GM03348 (cell line): ENCODE results near the gene PFKM.
A peak's percentile ranks its signal among the peaks of the same experiment; 100 is the strongest.

ENCODE experiments used
- DNase-seq: peaks from one replicate; pipeline ENCODE4 v3.0.0; 2012; ENCODE audit warnings: low spot score

Gene PFKM

DNA sequence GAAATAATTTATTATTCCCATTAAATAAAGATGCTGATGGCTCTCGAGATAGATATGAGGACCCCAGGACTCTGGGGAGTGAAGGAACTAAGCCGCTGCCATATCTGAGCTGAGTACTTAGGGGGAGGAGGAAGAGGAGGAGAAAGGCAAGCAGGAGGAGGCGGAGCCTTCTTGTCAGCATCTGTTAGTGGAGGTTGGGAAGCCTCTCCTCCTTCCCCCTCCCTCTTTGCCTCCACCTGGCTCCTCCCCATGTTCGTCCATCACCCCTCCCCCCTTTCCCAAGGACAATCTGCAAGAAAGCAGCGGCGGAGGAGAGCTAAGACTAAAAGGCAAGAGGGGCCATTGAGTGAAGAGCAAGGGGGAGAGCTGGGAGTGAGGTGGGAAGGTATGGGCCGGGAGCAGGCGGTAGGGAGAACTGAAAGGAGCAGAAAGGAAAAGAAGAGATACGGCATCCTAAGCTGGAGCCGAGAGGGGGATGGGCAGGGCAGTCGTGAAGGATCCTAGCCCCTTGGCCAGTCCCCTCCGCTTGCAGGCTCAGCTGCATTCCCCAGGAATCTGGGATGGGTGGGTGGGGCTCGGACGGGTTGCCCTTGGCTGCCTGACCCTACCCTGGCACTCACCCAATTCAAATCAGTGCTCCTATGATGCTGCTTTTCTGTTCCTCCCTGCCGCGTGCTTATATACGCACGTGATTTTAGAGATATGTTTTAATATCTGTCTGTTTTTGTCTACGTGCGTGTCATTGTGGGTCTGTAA lies at the start of gene PFKM:
PFKM (plus strand) TSS at position 287 of the 756 bp plus-strand sequence. CDS start 3,411 bp downstream, outside the sequence.
- DNase-seq: peak; percentile 96

GRCh38 chr12:48070033-48070432 lies 49.1 kb upstream of the PFKM start:
- DNase-seq: no peak

- DNase-seq: no peak
Observed at GRCh38 chr12:48070731-48071130, 48.4 kb upstream of the PFKM start.

- DNase-seq: no peak
Observed at GRCh38 chr12:48071808-48072207, 47.4 kb upstream of the PFKM start.

- no peak for DNase-seq
Observed at GRCh38 chr12:48072266-48072665, 46.9 kb upstream of the PFKM start.

GRCh38 chr12:48074266-48074665 lies 44.9 kb upstream of the PFKM start:
- no peak for DNase-seq

DNA sequence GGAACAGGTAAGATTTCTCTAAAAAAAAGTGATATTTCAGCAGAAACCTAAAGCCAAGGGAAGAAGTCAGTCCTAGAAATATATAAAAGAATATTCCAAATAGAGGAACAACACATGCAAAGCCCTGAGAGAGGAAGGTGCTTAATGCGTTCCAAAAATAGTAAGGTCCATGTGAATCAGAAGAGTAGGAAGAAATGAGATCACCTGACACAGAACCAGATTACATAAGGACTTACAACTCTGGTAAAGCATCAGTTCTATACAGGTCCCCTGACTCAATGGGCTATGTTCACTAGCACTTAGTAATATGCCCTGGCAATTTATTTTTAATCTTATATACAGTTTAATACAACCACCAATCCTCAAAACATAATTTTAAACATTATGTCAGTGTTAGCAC lies 43.3 kb upstream of the PFKM start:
- DNase-seq: no peak

- DNase-seq: no peak
Observed at GRCh38 chr12:48077111-48077510, 42.1 kb upstream of the PFKM start.

- DNase-seq: peak; percentile 34
Observed at GRCh38 chr12:48078901-48079300, 40.3 kb upstream of the PFKM start.

GRCh38 chr12:48080285-48080684 lies 38.9 kb upstream of the PFKM start:
- DNase-seq: no peak

DNA sequence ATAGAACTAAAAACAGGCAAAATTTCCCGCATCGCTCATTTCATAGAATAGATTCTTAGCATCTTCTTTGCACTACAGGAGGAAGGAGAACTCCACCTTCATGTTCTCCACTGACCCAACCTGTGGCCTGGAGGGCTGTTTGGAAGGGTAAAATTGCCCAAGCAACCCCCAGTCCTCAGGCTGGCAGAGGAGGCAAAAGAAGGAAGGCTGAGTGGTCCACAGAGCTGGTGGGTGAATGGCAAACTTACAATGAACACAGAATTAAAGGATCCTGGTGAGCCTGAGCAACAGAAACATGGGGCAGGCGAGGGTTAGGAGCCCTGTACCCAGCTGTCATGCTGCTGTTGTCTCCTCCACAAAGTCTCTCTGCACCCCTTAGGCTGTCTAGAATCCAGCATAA lies 38.3 kb upstream of the PFKM start:
- DNase-seq: no peak

- peak; percentile 20 for DNase-seq
Observed at GRCh38 chr12:48084066-48084465, 35.1 kb upstream of the PFKM start.

GRCh38 chr12:48084841-48085460 lies 34.2 kb upstream of the PFKM start:
- DNase-seq: no peak

DNA sequence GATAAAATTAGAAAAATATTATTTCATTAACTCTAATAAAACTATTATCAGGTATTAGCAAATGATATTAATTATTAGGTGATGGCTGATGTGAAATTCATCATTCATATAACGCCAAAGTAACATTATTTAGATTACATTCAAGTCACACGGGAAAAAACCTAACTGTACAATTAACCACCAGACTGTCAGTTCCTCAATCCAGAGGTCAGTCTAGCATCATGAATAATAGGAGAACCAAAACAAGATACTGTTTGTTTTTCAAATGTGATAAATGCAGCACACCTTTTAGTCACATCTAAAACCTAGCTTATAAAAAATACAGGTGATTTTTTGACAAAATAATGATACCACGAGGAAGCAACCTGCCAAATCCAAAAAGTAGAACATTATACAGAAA lies 32.8 kb upstream of the PFKM start:
- no peak for DNase-seq

DNA sequence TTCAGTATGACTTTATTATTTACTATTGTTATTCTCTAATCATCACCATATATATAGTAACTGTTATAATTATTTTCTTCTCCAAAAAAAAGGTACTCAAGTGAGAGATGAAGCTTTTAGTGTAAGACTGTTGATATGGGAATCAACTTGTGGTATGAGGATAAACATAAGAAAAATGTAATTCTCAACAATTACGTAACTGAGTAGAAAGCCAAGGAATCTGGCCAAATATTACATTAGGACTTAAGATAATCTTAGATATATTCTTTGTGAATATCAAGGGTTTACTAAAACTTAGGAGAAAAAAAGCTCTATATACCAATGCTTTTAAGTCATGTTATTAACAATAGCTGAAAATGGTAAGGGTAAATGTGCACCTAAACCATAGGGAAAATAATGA lies 26.6 kb upstream of the PFKM start:
- peak; percentile 24 for DNase-seq

DNA sequence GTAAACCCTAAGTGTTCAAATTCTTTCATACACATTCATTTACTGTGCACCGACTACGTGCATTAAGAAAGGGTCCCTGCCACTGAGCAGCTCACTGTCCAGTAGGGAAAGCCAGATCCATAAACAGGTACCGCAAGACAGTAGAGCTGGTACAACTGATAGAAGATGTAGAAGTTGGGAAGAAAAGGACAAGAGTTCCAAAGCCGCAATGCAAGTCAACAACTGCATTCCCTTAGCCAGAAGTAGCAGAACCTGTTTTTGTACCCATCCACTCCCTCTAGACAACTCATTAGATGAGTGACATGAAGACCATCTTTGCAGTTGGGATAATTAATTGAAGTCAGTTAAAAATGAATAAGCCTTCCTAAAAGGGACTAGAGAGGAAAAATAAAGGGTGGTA lies 14.6 kb upstream of the PFKM start:
- DNase-seq: no peak

DNA sequence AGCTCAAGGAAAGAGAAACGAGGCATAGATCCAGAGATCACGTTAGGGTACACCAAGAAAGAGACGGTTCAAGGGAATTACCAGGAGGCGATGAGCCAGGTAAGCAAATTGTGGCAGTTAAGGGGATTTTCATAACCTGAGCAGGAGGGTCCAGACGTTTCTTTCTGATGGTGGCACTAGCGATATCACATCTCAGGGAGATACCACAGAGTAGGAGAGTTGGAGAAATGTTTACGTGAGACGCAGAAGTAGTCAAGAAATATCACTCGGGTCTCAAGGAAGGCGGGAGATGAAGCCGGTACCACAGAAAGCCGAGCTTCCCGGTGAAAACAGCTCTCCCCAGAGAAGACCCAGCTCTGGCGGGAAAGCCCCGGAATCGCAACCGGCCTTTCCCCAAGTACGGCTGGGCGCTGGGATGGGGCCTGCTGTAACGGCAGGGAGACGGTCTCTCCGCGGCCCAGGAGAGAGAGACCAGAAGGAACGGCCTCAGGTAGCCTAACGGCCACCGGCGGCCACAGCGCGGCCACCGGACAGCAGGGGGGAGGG lies 13.8 kb upstream of the PFKM start:
- DNase-seq: peak; percentile 5

DNA sequence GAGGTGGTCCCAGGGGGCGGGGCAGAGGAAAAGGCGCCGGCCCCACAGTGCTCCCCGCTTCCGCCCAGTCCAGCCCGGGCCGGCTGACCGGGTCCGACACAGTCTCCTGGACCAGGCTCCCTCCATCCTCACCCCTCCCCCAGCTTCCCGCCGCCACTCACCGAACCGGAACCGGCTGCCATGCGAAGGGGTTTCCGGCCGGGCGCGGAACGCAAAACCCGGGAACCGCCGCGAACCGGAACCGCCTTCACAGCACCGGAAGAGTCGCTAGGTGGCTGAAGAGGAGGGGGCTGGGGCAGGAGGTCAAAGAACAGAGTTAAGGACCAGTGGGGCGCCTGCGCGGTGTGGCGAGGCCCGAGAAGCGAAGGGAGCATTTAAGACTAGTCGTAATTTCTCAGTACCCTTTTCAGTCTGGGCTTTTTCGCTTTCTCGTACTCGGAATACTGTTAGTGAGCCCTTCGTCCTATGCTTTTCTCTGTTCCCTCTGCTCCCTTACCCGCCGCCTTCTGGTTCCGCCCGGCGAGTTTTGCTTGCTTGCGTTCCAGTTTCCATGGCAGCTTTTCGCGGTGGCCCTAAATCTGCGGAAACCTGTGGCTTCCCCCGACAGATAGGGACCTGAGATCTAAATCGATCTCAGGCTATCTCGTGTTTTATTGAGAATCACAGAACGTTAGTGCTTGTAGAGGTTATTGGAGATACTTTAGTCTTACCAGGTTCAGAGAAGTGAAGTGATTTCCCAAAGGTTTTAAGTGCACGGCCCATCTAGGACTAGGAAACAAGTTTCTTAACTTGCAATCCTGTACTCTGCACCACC lies 13.1 kb upstream of the PFKM start, which contains the start of gene SENP1:
SENP1 (minus strand) TSS at position 213 of the 814 bp plus-strand sequence. CDS start 4,607 bp downstream, outside the sequence.
- peak; percentile 93 for DNase-seq

DNA sequence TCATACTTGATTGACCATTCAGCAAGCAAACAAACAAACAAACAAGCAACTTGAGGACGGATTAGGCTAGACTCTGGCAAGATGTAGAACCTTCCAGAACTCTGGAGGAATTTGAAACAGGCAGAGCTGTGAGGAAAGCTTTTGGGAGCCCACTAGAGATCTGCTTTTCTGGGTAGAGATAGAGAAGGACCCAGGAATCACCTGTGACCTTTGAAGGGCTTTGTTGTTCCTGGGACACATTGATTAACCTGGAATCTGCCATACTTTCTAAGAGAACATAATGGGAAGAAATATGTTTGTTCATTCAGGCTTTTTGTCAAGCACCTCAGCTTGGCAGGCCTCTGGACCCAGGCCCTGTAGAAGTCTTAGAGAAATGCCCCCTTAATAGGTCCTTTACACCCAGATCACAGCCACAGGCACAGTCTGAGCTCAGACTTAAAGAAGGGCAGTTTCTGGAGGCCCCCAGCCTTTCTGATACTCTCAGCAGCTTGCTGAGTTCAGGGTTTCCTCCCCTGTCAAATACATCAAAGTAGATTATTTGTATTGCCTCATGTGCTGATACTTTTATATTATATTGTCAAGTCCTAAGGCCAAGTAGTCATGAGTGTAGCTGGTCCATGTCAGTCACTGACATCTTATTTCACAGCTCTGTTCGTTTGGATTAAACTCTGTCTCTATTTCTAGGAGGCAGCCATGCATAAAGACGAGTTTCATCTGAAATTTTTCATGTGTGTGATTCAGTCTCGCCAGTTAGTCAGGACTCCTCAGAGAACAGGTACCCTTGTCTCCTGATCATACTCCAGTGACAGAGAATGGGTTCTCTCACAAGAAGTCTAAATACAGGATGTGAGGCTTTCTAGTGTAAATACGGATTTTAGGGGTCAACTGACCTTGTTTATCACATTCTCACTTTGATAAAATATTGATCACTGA lies 12.2 kb upstream of the PFKM start:
- DNase-seq: no peak

GRCh38 chr12:48109424-48109823 lies 9.7 kb upstream of the PFKM start:
- no peak for DNase-seq

- no peak for DNase-seq
Observed at GRCh38 chr12:48110691-48111311, 8.4 kb upstream of the PFKM start.
